IPS-18c (cell line): ENCODE data around the gene ARHGAP1.
"Not testable (repeated sequence)": the region's sequence is repeated elsewhere in the genome, so short reads cannot be mapped to it uniquely, and the experiment has no call there.

ENCODE experiments used
- H3K4me3 ChIP-seq: 2 replicates; pipeline ENCODE4 v1.7.0; 2013; ENCODE audit warnings: low read depth, mild to moderate bottlenecking, low read length, moderate library complexity; ENCODE audit not compliant: insufficient read depth
- H3K9me3 ChIP-seq: one replicate; pipeline ENCODE4 v1.6.1; 2013; ENCODE audit warnings: mild to moderate bottlenecking, low read length, moderate library complexity; ENCODE audit not compliant: control insufficient read depth, insufficient read depth

Gene ARHGAP1

DNA sequence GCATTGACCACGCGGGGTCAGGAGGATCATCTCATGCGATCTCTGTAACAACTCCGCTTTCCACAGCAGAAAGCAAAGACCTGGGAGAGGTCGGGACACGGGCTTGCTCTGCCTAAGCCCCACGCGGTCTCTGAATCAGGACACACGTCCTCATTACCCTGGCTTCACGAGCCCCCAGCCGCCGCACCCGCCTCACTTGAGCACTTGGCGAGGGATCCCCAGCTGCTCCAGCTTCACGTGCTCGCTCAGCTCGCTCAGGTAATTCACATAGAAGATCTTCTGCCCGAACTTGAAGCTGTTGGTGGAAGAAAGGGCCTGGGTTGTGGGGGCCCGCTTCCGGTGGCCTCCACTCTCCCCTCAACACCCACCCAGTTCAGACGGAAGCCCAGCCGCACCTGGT lies 19.6 kb downstream of the ARHGAP1 start:
- no peak overlapping the region for H3K4me3 ChIP-seq
- no peaks in the 10 kb centered on the region for H3K9me3 ChIP-seq

GRCh38 chr11:46680164-46680760 lies 20.2 kb downstream of the ARHGAP1 start:
- Histone ChIP-seq H3K9me3 (no peaks in the 10 kb centered on the region), H3K4me3 (no peak overlapping the region)

- Histone ChIP-seq H3K9me3 (no peaks in the 10 kb centered on the region), H3K4me3 (no peak overlapping the region)
These were observed 20.9 kb downstream of the ARHGAP1 start for GRCh38 chr11:46679241-46680163.

GRCh38 chr11:46678741-46679130 lies 21.7 kb downstream of the ARHGAP1 start:
- Histone ChIP-seq H3K9me3 (no peaks in the 10 kb centered on the region), H3K4me3 (no peak overlapping the region)

GRCh38 chr11:46677991-46678740 lies 22.3 kb downstream of the ARHGAP1 start:
- no peaks in the 10 kb centered on the region for H3K9me3 ChIP-seq

GRCh38 chr11:46677169-46677568 lies 23.2 kb downstream of the ARHGAP1 start:
- no peak overlapping the region for H3K4me3 ChIP-seq
- no peaks in the 10 kb centered on the region for H3K9me3 ChIP-seq

More at GRCh38 chr11:46677991-46678740, 22.3 kb downstream of the ARHGAP1 start:
- no peak overlapping the region for H3K4me3 ChIP-seq

DNA sequence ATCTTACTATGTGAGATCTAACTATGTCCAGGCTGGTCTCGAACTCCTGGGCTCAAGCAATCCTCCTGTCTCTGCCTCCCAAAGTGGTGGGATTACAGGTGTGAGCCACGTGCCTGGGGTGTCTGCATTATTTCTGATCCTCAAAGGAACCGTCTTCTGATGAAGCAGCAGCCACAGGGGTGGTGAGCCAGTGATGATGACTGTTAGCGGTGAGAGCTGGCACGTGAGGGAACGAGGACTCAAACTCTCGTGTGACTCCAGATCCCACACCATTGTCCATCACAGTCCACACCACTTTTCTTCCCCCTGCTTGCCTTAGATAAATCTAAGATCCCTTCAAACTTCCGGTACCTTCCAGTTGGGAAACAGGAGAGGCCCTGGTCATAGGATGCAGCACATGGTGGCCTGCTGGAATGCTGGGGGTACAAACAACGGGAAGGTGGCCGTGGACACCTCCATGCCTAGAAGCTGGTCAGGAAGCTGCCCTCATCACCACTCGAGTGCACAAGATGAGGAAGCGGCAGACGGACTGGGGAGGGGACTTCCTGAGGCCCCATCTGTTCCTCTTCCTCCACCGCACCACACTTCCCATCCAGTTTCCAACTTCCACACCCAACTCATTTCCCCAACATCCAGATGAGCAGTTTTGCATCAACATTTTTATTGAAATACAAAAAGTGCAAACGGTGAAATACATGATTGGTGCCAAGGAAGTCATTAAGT lies 23.8 kb downstream of the ARHGAP1 start:
- Histone ChIP-seq H3K4me3 (no peak overlapping the region), H3K9me3 (no peaks in the 10 kb centered on the region)

- H3K4me3 ChIP-seq: no peak overlapping the region
- no peaks in the 10 kb centered on the region for H3K9me3 ChIP-seq
These were observed 24.5 kb downstream of the ARHGAP1 start for GRCh38 chr11:46675949-46676348.

DNA sequence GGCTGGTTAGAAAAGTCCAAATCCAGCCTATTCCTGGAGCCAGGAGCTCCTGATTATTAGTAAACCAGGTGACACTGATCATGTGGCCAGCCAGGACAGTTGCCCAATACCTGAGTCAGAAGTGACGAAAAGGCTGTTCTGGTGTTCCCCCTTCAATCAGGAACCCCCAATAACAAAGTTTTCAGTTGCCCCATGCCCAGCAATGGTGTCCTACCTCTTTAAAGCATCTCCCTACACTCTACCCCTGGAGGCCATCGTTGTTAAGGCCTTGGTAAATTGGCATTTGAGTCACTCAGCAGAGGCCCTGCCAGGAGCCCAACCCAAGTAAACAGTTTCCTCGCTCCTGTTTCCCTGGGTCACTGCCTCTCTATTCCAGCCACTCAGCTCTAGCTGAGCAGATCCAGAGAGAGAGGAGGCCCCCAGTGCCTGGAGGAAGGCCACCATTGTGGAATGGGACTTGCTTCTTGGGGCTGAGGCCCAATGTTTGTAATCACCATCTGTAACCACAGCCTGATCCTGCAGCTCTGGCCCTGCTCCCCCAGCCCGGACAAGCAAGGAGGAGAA lies 25.0 kb downstream of the ARHGAP1 start:
- Histone ChIP-seq H3K9me3 (no peaks in the 10 kb centered on the region), H3K4me3 (no peak overlapping the region)

- no peak overlapping the region; the same call in 1 of the 2 replicates for H3K4me3 ChIP-seq
These were observed 25.7 kb downstream of the ARHGAP1 start for GRCh38 chr11:46674463-46675287.

DNA sequence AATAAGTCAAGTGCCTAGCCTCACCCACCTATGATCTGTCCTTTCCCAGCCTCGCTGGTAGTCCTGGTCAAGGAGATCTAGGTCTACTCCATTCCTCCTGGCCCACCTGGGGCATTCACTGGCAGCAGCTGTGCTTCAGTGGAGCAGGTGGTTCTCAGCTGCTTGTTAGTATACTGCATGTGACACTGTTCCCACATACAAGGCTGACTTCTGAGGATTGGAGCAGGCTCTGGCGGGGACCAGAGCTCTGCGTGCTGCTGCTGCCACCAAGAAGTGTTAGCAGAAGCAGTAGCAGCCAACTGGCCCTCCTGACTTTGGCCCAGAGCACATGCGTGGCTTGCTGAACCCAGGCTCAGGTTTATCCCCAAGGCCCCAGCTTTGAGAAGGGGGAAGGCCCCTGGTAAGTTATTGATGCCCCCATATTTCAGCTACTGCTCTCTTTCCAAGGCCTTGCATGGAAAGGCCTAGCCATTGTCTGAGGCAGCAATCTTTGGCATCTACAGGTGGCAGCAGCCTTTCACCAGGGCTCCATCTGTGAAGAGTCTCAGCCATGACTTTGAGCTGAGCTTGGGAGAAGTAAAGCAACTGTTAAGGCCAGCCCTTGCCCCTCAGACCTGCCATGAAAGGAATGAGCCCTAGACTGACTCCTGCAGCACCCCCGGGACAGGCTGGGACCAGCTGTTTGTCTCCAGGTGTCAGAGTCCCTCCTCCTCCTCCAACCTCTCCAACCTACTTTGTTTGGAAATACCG lies 26.5 kb downstream of the ARHGAP1 start:
- no peaks in the 10 kb centered on the region for H3K9me3 ChIP-seq
- no peak overlapping the region for H3K4me3 ChIP-seq

More at GRCh38 chr11:46674463-46675287, 25.7 kb downstream of the ARHGAP1 start:
- no peaks in the 10 kb centered on the region for H3K9me3 ChIP-seq

DNA sequence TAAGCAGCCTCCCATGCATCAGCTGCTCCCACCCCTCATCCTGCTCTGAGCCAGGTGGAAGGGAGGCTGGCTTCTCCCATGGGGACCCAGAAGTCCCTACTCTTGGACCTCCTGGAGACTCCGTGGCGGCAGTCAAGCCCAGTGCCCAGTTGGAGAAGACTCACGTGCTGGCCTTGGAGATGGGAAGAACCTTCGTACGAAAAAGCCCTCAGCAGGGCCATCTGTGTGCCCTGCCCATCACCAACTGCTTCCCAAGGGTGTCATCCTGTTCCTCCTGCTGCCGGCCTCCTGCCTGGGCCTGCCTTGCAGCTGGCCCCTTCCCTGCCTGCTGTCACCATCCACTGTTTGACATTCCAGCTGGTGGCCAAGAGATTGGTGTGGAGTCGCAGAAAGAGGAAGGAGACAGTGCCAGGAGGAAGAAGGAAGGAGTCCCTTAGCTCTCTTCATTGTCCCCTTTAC lies 28.0 kb downstream of the ARHGAP1 start:
- Histone ChIP-seq H3K9me3 (no peaks in the 10 kb centered on the region), H3K4me3 (no peak overlapping the region)

- Histone ChIP-seq H3K4me3 (no peak overlapping the region), H3K9me3 (no peaks in the 10 kb centered on the region)
These were observed 28.5 kb downstream of the ARHGAP1 start for GRCh38 chr11:46671958-46672315.

- not testable (repeated sequence) for H3K4me3 ChIP-seq, H3K9me3 ChIP-seq
These were observed 29.9 kb downstream of the ARHGAP1 start for GRCh38 chr11:46670521-46670920.

DNA sequence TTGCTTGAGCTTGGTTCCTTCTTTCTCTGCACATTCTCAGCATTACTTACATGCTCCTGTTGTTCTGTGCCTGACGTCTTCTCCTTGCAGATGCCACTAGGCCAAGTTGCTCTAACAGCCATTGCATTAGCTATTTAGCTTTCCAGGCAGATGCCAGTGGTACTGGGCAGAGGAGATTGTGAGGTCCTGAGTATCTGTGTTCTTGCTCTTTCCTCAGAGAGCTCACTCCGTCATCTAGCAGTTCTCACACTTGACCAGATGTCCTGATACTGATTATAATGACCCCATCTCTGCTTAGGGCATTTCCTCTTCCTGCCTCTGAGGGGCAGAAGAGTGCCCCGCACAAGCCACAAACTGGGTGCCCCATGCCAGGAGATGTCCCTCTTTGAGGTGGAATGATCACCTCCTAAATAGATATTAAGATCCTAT lies 30.7 kb downstream of the ARHGAP1 start:
- Histone ChIP-seq H3K4me3 (no peak overlapping the region), H3K9me3 (no peaks in the 10 kb centered on the region)
